Measurements from ENCODE around the gene TBC1D22B.
A peak's percentile ranks its signal among the peaks of the same experiment; 100 is the strongest.
"Not testable (repeated sequence)": the region's sequence is repeated elsewhere in the genome, so short reads cannot be mapped to it uniquely, and the experiment has no call there.

The TBC1D22B gene

DNA sequence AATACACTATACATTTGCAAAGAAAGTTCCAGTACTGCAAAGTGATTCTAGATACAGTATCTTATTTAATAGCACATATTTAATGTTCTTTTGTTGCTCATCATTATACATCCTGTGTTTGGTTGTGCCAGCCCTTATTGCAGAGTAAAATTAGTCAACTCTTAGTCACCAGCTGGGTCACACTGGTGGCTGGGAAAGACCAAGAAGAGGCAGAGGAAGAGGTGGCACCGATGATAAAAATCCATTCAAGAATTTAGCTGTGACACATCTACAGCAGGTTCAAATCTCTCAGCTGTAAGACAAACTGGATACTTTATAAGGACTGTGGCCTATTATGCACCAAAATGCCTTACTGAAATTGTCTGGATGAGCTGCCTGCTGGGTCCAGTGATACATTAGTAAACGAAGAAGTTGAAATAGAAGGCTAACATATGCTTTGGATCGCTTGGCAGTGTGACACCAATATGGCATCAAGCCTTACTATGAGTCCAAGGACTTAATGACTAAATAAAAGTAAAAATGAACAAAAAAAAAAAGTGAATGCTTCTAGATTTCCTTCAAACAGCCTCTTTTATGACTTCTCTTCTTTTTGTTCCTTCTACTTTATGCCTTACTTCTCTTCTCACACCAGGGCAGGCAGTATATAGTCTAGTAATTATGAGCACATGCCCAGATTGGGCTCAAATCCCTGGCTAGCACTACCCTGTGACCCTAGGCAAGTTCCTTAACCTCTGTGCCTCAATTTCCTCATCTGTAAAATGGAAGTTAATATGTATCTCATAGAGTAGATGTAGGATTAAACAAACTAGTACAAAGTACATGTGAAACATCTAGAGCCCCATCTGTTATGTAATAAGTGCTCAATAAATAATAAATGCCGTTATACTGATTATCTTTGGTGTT lies 66.8 kb downstream of the TBC1D22B start:
- DNase-seq = no peak

DNA sequence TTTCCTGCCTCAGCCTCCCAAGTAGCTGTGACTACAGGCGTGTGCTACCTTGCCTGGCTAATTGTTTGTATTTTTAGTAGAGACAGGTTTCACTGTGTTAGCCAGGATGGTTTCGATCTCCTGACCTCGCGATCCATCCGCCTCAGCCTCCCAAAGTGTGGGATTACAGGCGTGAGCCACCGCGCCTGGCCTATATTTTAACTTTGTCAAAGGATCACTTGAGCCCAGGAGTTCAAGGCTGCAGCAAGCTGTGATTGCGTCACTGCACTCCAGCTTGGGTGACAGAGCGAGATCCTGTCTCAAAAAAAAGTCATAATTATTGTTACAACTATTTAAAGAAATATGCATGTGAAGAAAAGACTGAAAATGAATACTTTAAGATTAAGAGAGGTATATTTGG lies 72.8 kb downstream of the TBC1D22B start:
- not testable (repeated sequence) for DNase-seq

- no peak for DNase-seq
These were observed 73.5 kb downstream of the TBC1D22B start for GRCh38 chr6:37331047-37331446.

DNA sequence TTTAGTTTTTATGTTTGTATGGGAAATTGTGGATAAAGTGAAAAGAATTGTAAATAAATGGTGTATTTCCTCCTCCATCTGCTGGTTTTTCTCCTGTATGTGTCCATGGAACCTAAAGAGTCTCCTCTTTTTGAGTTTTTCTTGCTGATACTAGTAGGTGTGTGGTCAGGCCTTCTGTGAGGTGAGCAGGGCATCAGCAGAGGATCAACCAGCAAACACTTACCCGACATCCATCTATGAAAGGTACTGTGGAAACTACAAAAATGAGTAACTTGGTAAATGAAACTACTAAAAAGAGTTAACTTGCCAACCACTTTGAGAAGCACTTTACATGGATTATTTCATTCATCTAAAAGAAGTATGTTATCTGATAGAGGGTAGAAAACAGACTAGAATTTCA lies 75.3 kb downstream of the TBC1D22B start:
- DNase-seq = no peak

DNA sequence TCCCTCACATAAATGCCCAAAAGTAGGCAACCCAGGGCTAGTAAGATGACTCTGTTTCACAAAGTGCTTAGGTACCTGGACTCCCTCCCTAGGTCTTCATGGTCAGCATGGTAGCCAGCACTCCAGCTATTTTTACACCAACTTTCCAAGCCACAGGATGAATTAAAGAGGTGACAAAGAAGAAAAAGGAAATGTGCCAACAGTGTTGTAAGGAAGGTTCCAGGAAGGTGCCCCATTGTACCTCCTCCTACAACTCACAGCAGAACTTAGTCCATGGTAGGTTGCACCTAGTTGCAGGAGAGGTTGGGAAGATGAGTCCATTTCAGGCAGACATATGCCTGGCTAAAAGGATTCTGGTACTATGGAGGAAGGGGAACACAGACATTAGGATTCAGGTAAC lies 76.5 kb downstream of the TBC1D22B start:
- no peak for DNase-seq

DNA sequence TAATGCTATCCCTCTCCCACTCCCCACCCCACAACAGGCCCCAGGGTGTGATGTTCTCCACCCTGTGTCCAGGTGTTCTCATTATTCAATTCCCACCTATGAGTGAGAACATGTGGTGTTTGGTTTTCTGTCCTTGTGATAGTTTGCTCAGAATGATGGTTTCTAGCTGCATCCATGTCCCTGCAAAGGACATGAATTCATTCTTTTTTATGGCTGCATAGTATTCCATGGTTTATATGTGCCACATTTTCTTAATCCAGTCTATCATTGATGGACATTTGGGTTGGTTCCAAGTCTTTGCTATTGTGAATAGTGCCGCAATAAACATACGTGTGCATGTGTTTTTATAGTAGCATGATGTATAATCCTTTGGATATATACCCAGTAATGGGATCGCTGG lies 80.7 kb downstream of the TBC1D22B start:
- DNase-seq = not testable (repeated sequence)

DNA sequence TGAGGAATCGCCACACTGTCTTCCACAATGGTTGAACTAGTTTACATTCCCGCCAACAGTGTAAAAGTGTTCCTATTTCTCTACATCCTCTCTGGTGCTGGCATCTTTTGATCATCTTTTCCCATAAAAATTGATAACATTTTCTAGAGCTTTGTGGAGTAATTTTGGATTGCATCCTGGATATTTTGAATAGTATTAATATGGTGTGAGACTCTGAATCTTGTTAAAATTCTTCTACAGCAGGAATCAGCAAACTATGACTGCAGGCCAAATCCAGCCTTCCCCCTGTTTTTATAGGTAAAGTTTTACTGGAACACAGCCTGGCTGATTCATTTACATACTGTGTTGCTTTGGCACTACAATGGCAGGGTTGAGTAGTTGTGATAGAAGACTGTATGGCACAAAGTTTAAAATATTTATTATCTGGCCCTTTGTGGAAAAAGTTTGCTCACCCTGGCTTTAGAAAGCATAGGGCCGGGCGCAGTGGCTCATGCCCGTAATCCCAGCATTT lies 81.2 kb downstream of the TBC1D22B start:
- DNase-seq = no peak

DNA sequence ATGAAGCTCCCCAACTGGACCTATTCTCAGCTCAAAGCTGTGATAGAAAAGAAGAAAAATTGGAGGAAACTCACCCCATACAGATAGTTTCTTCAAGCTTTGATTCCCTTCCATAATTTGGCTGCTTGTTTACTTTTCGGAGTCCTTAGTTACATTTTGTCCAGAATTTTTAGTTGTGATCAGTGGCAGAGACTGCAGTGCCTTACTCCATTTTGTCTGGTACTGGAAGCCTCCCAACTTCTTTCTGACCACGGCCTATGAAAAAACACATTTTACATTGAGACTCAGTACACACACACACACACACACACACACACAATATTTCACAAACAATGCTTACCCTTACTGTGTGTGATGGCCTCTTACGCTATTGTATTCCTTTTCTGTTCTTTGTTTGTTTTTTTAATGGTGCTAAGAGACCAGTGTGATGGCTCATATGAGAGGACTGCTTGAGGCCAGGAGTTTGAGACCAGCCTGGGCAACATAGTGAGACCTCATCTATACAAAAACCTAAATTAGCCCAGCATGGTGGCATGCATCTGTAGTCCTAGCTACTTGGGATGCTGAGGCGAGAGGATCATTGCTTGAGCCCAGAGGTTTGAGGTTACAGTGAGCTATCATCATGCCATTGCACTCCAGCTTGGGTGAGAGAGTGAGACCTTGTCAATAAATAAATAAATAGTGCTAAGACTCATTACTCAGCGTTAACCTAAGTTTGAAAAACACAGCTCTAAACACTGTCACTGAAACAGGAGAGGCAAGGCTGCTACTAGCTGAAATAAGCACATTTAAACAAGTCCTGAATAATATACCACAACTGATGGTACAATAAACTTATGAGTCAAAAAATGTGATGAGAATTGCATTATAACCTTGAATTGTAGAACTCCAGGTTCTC lies 82.4 kb downstream of the TBC1D22B start:
- DNase-seq = no peak

DNA sequence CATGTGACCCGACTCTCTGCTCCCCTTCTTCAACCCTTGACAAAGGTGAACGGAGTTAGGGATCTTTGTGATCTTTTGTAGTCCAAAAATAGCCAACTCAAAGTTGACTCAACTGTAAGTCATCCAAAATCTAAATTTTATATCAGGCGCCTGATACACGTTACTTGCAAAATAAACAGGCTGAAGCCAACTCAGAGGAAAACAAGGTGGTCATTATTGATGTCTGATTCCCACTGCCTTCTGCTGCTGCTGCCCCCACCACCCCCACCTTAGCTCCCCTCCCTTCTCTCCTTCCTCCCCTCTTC lies 83.0 kb downstream of the TBC1D22B start:
- no peak for DNase-seq

GRCh38 chr6:37343248-37343647 lies 85.7 kb downstream of the TBC1D22B start:
- no peak for DNase-seq

GRCh38 chr6:37344308-37344707 lies 86.7 kb downstream of the TBC1D22B start:
- DNase-seq = no peak

- DNase-seq = not testable (repeated sequence)
These were observed 88.2 kb downstream of the TBC1D22B start for GRCh38 chr6:37345804-37346203.

DNA sequence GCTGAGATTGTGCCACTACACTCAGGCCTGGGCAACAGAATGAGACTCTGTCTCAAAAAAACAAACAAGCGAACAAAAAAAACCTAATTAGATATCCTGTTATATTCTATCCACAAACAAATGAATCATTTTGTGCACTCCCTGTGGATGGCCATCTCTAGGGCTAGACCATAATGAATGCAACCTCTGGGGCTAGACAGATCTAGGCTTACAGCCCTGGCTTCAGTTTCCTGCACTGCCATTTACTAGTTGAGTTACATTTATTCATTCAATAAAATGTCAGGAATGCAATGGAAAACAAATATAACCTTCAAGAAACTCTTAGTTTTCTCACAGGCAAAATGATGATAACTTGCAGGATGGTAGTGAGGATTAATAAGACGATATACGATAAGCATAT lies 89.6 kb downstream of the TBC1D22B start:
- no peak for DNase-seq

GRCh38 chr6:37347670-37348111 lies 90.1 kb downstream of the TBC1D22B start:
- no peak for DNase-seq

- DNase-seq = no peak
These were observed 93.5 kb downstream of the TBC1D22B start for GRCh38 chr6:37351027-37351426.

DNA sequence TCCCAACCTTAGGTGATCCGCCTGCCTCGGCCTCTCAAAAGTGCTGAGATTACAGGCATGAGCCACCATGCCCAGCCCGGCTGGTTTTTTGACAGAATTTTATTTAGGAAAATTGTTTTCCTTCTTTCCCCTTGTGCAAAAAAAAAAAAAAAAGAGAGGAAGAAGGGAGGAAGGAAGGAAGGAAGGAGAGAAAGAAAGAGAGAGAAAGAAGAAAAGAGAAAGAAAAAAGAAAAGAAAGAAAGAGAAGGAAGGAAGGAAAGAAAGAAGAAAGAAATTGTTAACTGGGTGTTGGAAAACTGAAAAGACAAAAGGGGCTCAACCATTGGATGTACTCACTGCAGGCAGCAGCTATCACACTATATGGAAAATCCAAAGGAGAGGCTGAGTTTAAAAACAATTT lies 94.8 kb downstream of the TBC1D22B start:
- DNase-seq = no peak

DNA sequence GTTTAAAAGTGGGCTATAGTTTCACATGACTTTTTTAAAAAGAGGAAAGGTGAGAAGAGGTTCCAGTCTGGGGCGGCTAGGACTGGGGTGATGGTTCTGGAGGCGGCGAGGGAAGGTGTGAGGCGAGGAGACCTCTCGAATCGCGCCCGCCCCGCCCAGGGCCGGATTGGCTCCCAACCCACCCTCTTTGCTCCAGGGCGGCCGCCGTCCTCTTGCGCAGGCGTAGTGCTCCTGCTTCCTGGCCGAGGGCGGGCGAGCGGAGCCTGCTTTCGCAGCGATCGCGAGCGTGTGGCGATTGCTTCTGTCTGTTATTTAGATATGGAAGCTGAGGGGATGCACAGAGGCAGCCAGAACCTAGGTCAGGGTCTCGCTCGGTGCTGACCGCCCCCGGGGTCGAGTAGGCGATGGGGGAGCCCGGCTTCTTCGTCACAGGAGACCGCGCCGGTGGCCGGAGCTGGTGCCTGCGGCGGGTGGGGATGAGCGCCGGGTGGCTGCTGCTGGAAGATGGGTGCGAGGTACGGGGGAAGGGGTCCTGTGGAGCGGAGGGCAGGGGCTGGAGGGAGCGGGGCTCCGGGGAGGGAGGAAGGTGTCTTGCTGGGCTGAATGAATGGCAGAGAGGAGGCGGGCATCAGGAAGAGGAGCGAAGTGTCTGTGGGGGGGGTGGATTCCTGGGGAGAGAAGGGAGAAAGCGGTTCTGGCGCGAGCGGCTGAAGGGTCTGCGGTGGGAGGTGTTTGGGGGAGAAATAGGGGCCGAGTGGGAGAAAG lies 96.4 kb downstream of the TBC1D22B start, which contains the start of gene RNF8:
Gene RNF8, plus strand, starts transcription at position 223 of the 765 bp plus-strand sequence. Its CDS starts 182 bp downstream, at position 405.
- peak; percentile 89 for DNase-seq

DNA sequence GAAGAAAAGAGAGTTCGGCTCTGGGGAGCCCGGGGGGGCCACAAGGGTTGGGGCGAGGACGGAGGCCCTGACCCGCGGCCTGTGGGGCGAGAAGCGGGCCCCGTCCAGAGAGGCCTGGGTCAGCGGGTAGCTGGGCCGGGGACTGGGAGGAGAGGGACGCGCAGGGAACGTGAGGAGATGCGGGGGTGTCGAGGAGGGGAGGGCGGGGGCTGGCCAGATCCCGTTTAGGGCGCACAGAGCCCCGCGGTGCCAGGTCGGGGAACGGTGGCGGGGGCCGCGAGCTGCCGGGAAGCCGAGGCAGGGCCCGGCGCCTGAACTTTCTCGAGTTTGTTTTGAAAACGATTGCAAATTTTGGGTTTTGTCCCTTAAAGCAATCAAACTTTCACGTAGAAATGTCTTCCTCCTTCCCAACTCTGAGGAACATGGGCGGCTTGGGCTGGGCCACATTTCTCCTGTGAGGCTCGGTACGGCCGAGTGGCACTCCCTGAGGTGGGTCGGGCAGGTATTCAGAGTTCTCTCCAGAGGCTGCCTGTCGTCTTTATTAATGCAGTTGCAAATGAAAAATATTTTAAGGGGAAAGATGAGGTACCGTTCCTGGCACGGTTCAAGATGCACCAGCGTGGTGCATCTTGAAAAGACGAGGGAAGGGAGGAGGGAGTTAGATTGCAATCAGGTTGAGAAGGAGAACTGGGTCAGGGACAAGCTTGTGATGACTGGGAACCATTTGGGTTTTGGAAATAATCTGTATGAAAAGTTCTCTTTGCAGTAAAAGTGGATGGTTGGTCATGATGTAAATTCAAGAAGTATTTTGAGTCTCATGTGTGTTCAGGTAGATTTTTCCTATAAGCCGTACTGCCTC lies 97.2 kb downstream of the TBC1D22B start:
- DNase-seq = no peak

GRCh38 chr6:37357288-37357687 lies 99.7 kb downstream of the TBC1D22B start:
- DNase-seq = no peak

DNA sequence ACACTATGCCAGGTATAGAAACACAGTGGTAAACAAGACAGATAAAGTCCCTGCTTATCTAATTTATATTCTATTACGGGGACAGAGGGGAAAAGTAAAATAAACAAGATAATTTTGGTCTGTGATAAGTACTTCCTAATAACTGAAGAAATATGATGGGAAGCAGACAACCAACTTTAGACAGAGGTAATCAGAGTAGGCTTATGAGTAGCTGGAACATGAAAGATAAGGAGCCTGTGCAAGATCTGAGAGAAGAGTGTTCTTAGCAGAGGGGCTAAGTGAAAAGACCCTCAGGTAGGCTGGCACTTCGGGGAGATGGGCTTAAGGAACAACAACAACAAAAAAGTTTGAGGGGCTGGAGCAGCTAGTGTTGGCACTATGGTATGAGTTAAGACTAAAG lies 100.3 kb downstream of the TBC1D22B start:
- no peak for DNase-seq

GRCh38 chr6:37359039-37359438 lies 101.5 kb downstream of the TBC1D22B start:
- no peak for DNase-seq
